ENCODE results near the gene UNC45B.

GRCh38 chr17:35227546-35227945, 79.9 kb downstream of the UNC45B start:
- TF ChIP-seq CTCF (IDR thresholded peaks at IDR 0.05) (no peak), POLR2A (IDR thresholded peaks at IDR 0.05) (no peak), POLR2AphosphoS5 (IDR thresholded peaks at IDR 0.05) (no peak), EP300 (IDR thresholded peaks at IDR 0.05; ENCODE audit: low read depth) (no peak)
